NK-92 (cell line): ENCODE data around the gene DUSP12.

Experiments used
- DNase-seq: peaks from one replicate; lab custom pipeline; 2025; ENCODE audit not compliant: unreplicated experiment; lab: John Stamatoyannopoulos, UW

Gene DUSP12

GRCh38 chr1:161727256-161727924 lies 22.2 kb upstream of the DUSP12 start:
- DNase-seq = no peak

GRCh38 chr1:161728376-161729226 lies 21.0 kb upstream of the DUSP12 start:
- no peak for DNase-seq

GRCh38 chr1:161730050-161730564 lies 19.5 kb upstream of the DUSP12 start:
- DNase-seq = no peak

GRCh38 chr1:161731241-161731640 lies 18.3 kb upstream of the DUSP12 start:
- DNase-seq = no peak

GRCh38 chr1:161731981-161732718 lies 17.4 kb upstream of the DUSP12 start:
- DNase-seq = no peak

GRCh38 chr1:161733526-161733925 lies 16.1 kb upstream of the DUSP12 start:
- no peak for DNase-seq

- DNase-seq = no peak
Observed at GRCh38 chr1:161735837-161736236, 13.7 kb upstream of the DUSP12 start.

GRCh38 chr1:161736335-161736969 lies 13.1 kb upstream of the DUSP12 start:
- no peak for DNase-seq

GRCh38 chr1:161737625-161738024 lies 12.0 kb upstream of the DUSP12 start:
- no peak for DNase-seq

- DNase-seq = peak; percentile 12
Observed at GRCh38 chr1:161738627-161739287, 10.8 kb upstream of the DUSP12 start.

- DNase-seq = no peak
Observed at GRCh38 chr1:161739865-161740566, 9.6 kb upstream of the DUSP12 start.

- DNase-seq = no peak
Observed at GRCh38 chr1:161740921-161741320, 8.7 kb upstream of the DUSP12 start.

- no peak for DNase-seq
Observed at GRCh38 chr1:161743231-161743630, 6.4 kb upstream of the DUSP12 start.

GRCh38 chr1:161747801-161748200 lies 1.8 kb upstream of the DUSP12 start:
- no peak for DNase-seq

- no peak for DNase-seq
Observed at GRCh38 chr1:161763522-161764098, 14.0 kb downstream of the DUSP12 start.

GRCh38 chr1:161766102-161766981 lies 16.8 kb downstream of the DUSP12 start, which contains the start of gene ATF6:
TSS of gene ATF6 (plus strand) at chr1:161766320. CDS start at chr1:161766361, 41 bp downstream.
- no peak for DNase-seq

- no peak for DNase-seq
Observed at GRCh38 chr1:161768461-161768860, 18.9 kb downstream of the DUSP12 start.

GRCh38 chr1:161768986-161769672 lies 19.5 kb downstream of the DUSP12 start:
- DNase-seq = no peak
